Activated T-cell treated with anti-CD3 and anti-CD28 coated beads, Interleukin-2, amount 50 U/mL, for 24 hours (primary cell): ENCODE data around the gene GREB1.

Experiments
- DNase-seq: peaks from one replicate; pipeline ENCODE4 v3.0.0-alpha.2; 2020
- H3K27ac Mint-ChIP-seq: 2 replicates; pipeline ENCODE4 v1.8.0; 2020; ENCODE audit warnings: mild to moderate bottlenecking, mixed read lengths
- H3K27me3 Mint-ChIP-seq: 2 replicates; pipeline ENCODE4 v1.8.0; 2020; ENCODE audit warnings: mixed read lengths
- H3K36me3 Mint-ChIP-seq: 2 replicates; pipeline ENCODE4 v1.8.0; 2020; ENCODE audit warnings: low read depth, mixed read lengths
- H3K4me1 Mint-ChIP-seq: 2 replicates; pipeline ENCODE4 v1.8.0; 2020; ENCODE audit warnings: low read depth, mixed read lengths
- H3K4me3 Mint-ChIP-seq: 2 replicates; pipeline ENCODE4 v1.8.0; 2020; ENCODE audit warnings: mild to moderate bottlenecking, moderate library complexity, mixed read lengths
- H3K9me3 Mint-ChIP-seq: 2 replicates; pipeline ENCODE4 v1.8.0; 2020; ENCODE audit warnings: mixed read lengths

GREB1 gene

DNA sequence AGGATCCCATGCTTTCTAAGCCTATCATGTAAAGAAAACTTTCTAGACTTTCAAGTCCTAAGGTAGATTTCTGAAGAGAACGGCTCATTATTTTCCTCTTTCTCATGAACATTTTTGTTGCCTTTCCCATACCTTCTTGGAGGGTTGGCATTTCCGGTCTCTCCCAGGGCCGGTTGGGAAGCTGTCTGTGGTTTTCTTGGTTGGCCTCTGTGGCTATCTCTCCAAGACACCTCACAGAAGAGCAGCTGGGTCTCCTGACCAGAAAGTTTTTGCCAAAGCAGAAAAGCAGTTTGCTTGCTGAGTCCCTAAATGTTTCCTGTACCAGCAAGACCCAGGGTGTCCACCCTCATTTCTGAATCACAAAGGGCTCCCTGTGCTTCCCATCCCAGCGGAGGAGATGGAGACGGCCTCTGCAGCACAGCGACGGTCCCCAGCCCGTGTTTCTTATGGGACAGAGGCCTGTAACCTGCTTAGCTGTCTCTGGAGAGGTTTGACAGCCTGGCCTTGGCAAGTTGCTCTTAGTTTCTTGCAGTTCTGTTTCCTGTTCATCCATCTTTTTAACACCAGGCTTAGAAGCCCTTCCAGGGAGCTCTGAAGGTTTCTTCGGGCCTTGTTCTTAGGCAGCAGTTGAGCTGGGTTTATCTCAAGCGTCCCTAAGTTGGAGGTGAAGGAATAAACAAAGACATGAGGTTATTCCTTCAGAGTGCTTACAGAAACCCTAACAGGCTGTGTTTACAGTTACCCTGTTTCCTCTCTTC lies 39.8 kb downstream of the GREB1 start:
- no peak overlapping the region for H3K27ac Mint-ChIP-seq
- no peaks in the 10 kb centered on the region for H3K36me3 Mint-ChIP-seq
- H3K27me3 Mint-ChIP-seq = peaks cover 8% of the 10 kb centered on the region
- no peaks in the 10 kb centered on the region for H3K9me3 Mint-ChIP-seq
- no peak overlapping the region for H3K4me3 Mint-ChIP-seq
- DNase-seq = no peak
- H3K4me1 Mint-ChIP-seq = no peaks in the 10 kb centered on the region

DNA sequence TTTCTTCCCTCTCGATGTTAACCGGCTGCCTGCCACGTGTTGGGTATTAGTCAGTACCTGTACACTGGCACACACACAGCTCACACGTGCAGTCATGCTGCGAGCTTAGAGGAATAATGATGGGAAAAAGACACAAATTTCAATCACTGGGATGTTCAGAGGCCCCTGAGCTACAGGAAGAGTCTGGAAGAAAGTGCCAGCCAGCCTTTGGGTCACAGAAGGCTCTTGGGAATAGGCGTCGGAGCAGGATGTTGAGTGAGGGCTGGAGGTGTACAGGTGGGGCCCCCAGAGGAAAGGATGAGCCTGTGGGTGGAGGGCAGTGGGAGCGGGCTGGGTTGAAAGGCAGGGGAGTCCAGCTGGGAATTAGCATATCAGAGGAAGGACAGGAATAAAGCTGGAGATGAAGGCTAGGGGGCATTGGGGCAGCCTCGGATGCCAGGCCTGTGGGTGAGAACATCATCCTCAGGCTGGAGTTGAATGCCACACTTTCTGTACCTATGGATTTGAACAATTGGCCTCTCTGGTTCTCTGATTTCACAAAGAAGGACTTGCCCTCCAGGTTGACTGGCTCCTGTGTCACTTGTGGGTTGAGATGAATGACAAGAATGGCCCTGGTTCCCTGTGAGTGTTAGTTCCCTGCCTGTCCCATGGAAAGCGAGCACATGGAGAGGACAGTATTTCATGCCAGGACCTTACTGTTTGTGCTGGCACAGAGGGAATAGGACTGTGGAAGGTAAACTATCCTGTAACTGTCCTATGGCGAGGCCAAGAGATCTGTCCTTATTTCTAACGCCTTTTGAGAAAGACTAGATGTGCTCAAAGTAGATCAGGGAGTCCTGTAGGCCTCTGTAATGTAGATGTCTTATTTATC lies 40.6 kb downstream of the GREB1 start:
- H3K9me3 Mint-ChIP-seq = no peaks in the 10 kb centered on the region
- peaks cover 11% of the 10 kb centered on the region for H3K27me3 Mint-ChIP-seq
- H3K36me3 Mint-ChIP-seq = no peaks in the 10 kb centered on the region
- no peaks in the 10 kb centered on the region for H3K4me1 Mint-ChIP-seq
- no peak for DNase-seq
- no peak overlapping the region for H3K4me3 Mint-ChIP-seq
- no peak overlapping the region for H3K27ac Mint-ChIP-seq

DNA sequence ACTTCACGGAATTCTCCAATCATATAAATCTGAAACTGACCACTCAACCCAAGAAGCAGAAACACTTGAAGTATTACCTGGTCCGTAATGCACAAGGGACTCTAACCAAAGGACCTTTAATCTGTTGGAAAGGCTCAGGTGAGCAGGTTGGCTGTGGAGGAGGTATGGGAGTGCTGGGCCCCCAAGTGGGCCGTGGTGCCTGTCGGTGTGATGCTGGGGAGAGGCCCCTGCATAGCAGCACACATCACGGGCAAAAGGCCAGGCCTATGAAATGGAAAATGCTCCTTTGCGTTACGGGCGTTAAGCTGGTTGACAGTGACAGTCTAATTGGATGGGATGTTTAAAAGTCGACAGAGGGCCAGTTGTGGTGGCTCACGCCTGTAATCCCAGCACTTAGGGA lies 42.6 kb downstream of the GREB1 start:
- Mint-ChIP-seq H3K36me3 (no peaks in the 10 kb centered on the region), H3K27me3 (peaks cover 17% of the 10 kb centered on the region), H3K9me3 (no peaks in the 10 kb centered on the region), H3K4me1 (no peaks in the 10 kb centered on the region), H3K27ac (no peak overlapping the region), H3K4me3 (no peak overlapping the region)
- no peak for DNase-seq

DNA sequence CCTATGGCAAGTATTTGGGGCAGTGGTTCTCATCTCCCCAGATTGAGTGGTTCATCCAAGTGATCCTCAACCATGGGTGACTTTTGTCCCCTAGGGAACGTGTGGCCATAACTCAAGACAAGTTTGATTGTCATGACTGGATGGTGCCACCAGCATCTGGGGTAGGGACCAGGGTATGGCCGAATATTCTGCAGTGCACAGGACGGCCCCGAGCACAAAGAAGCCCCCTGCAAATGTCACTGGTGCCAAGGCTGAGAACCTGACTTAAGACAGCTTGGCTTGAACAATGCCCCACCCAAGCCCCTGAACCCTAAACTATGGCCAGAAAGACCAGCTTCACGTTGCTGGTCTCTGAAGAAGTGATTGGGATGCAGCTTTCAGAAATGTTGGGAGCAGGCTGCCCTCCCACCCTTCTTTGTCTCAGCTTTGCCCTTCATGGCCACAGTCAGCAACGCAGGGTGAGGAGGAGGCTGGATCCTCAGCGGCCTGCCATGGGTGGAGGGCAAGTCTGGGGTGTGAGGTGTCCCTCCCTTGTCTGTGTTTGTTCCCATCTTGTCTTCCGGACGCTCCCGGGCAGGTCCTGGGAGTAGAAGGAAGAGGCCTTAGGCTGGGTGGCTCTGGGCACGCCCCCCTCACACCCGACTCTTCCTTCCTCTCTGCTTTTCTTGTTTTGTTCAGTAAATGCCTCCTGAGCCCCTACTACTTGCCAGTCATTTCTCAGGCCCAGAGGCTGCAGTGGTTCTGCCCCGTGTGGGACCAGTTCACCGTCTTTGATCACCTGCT lies 43.4 kb downstream of the GREB1 start:
- no peak overlapping the region for H3K4me3 Mint-ChIP-seq
- no peaks in the 10 kb centered on the region for H3K4me1 Mint-ChIP-seq
- no peaks in the 10 kb centered on the region for H3K36me3 Mint-ChIP-seq
- H3K27me3 Mint-ChIP-seq = peaks cover 17% of the 10 kb centered on the region
- DNase-seq = no peak
- no peak overlapping the region for H3K27ac Mint-ChIP-seq
- H3K9me3 Mint-ChIP-seq = no peaks in the 10 kb centered on the region

DNA sequence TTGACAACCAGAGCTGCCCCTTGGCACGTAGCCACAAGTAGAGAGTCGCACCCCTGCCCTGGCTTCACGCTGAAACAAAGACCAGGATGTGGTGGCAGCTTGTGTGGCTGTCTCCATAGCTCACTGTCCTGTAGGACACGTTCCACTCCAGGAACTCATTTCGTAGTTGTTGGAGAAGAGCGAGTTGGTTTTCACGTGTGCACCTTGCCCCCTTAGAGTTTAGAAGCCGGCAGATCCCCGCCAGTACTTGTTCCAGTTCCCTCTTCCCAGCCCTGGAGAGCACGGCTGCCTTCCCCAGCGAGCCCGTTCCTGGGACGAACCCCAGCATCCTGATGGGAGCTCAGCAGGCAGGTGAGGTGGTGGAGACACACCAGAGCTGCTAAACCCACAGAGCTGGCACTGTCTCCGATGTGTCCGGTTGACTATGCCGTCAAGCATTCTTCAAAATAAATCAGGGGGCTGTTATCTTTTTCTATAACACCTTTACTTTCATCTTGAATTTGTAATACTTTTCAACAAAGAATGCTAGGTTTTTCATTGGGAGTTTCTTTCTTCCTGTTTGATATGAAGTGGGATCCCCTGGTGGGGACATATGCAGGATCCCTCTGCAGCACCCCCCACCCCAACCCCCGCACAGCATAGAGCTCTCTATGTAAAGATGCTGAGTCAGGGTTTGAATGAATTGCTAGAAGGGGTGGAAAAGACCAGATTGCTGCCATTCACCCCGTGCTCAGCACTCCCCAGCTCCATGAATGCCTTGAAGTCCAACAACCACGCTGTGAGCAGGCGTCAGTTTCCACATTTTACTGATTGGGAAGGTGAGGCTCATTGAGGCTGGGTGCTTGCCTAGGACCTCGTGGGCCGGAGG lies 44.5 kb downstream of the GREB1 start:
- Mint-ChIP-seq H3K9me3 (no peaks in the 10 kb centered on the region), H3K4me1 (peaks cover 8% of the 10 kb centered on the region), H3K27ac (no peak overlapping the region), H3K27me3 (peaks cover 17% of the 10 kb centered on the region), H3K36me3 (no peaks in the 10 kb centered on the region), H3K4me3 (no peak overlapping the region)
- no peak for DNase-seq

GRCh38 chr2:11578986-11579774 lies 45.3 kb downstream of the GREB1 start:
- Mint-ChIP-seq H3K4me1 (peaks cover 16% of the 10 kb centered on the region), H3K4me3 (no peak overlapping the region), H3K27me3 (peaks cover 17% of the 10 kb centered on the region), H3K27ac (no peak overlapping the region), H3K9me3 (no peaks in the 10 kb centered on the region), H3K36me3 (no peaks in the 10 kb centered on the region)
- no peak for DNase-seq

- H3K36me3 Mint-ChIP-seq = no peaks in the 10 kb centered on the region
- peaks cover 21% of the 10 kb centered on the region for H3K4me1 Mint-ChIP-seq
- H3K9me3 Mint-ChIP-seq = no peaks in the 10 kb centered on the region
- H3K27me3 Mint-ChIP-seq = peaks cover 23% of the 10 kb centered on the region
- no peak overlapping the region for H3K4me3 Mint-ChIP-seq
- DNase-seq = no peak
- H3K27ac Mint-ChIP-seq = no peak overlapping the region
These were observed 46.2 kb downstream of the GREB1 start for GRCh38 chr2:11579867-11580659.

- DNase-seq = no peak
- Mint-ChIP-seq H3K4me1 (peaks cover 21% of the 10 kb centered on the region), H3K4me3 (no peak overlapping the region), H3K36me3 (no peaks in the 10 kb centered on the region), H3K27ac (no peak overlapping the region), H3K27me3 (peaks cover 29% of the 10 kb centered on the region), H3K9me3 (no peaks in the 10 kb centered on the region)
These were observed 46.9 kb downstream of the GREB1 start for GRCh38 chr2:11580697-11581096.

GRCh38 chr2:11581124-11581796 lies 47.4 kb downstream of the GREB1 start:
- Mint-ChIP-seq H3K27ac (no peak overlapping the region), H3K4me3 (no peak overlapping the region), H3K36me3 (no peaks in the 10 kb centered on the region), H3K4me1 (peaks cover 21% of the 10 kb centered on the region), H3K9me3 (no peaks in the 10 kb centered on the region), H3K27me3 (peaks cover 32% of the 10 kb centered on the region)
- DNase-seq = no peak

GRCh38 chr2:11581797-11582611 lies 48.2 kb downstream of the GREB1 start:
- Mint-ChIP-seq H3K36me3 (no peaks in the 10 kb centered on the region), H3K27ac (no peak overlapping the region), H3K9me3 (no peaks in the 10 kb centered on the region), H3K27me3 (peaks cover 37% of the 10 kb centered on the region), H3K4me3 (no peak overlapping the region), H3K4me1 (peaks cover 21% of the 10 kb centered on the region)
- DNase-seq = no peak

GRCh38 chr2:11582612-11582861 lies 48.7 kb downstream of the GREB1 start:
- Mint-ChIP-seq H3K27ac (peak overlapping the region; percentile 40), H3K36me3 (no peaks in the 10 kb centered on the region), H3K4me3 (no peak overlapping the region), H3K4me1 (peaks cover 21% of the 10 kb centered on the region), H3K27me3 (peaks cover 37% of the 10 kb centered on the region), H3K9me3 (no peaks in the 10 kb centered on the region)
- DNase-seq = no peak
